K562 (cell line): ENCODE data around the gene ATG4D.

Source experiments
- CHD1 ChIP-seq: fragments of 200-600 bp; sonication (generic); IDR thresholded peaks from one replicate; pipeline ENCODE4 v1.6.1; 2012; ENCODE audit warnings: mild to moderate bottlenecking, moderate library complexity, low read length, inconsistent platforms
- DNMT1 ChIP-seq: fragments of 450-650 bp; IDR thresholded peaks from 2 replicates; pipeline ENCODE4 v1.6.1; 2016; ENCODE audit warnings: antibody characterized with exemption, mild to moderate bottlenecking
- EGR1 ChIP-seq: fragments of 450-650 bp; conservative IDR thresholded peaks from 2 replicates; pipeline ENCODE4 v1.6.1; 2017; ENCODE audit warnings: mild to moderate bottlenecking
- MYC ChIP-seq, 2 experiments: fragments of 250-450 bp in 1 of 2; sonication (Bioruptor Pico) in 1 of 2; IDR thresholded peaks; 2 replicates each; pipeline versions ENCODE4 v1.5.1 to v1.6.1; 2012 to 2021; ENCODE audit warnings: low read depth in 2 of 2, borderline replicate concordance in 1 of 2, improper control_type of control experiment in 1 of 2, low read length in 1 of 2, mild to moderate bottlenecking in 1 of 2, moderate library complexity in 1 of 2
- POLR2AphosphoS5 ChIP-seq: IDR thresholded peaks from 2 replicates; pipeline ENCODE4 v1.6.1; 2011; ENCODE audit warnings: mild to moderate bottlenecking, low read depth, low read length, moderate library complexity; ENCODE audit not compliant: control insufficient read depth, insufficient read depth
- ZNF12 ChIP-seq: sonication (generic); formaldehyde crosslinking; IDR thresholded peaks from 2 replicates; pipeline ENCODE4 v1.4.0; 2020; ENCODE audit warnings: mild to moderate bottlenecking, missing genetic modification reagents

GRCh38 chr19:10577951-10578350, 34.2 kb downstream of the ATG4D start:
- TF ChIP-seq EGR1 (no peak), CHD1 (no peak), DNMT1 (no peak), ZNF12 (no peak), POLR2AphosphoS5 (no peak), MYC (IDR thresholded peaks at IDR 0.05; ENCODE audit: low read depth, low read length) (no peak), MYC (CRISPR knock-in tag; IDR thresholded peaks at IDR 0.05; ENCODE audit: borderline replicate concordance, low read depth) (no peak)
